Panc1 (cell line): ENCODE data around the gene RAD51C.

ENCODE experiments used
- POLR2AphosphoS5 ChIP-seq: IDR thresholded peaks from 2 replicates; pipeline ENCODE4 v1.6.1; 2012; ENCODE audit warnings: mild to moderate bottlenecking, low read depth, low read length, moderate library complexity
- SIN3A ChIP-seq: IDR thresholded peaks from 2 replicates; pipeline ENCODE4 v1.6.1; 2012; ENCODE audit warnings: low read depth, mild to moderate bottlenecking, low read length, moderate library complexity, borderline replicate concordance; ENCODE audit not compliant: insufficient read depth
- TF ChIP-seq, protein P1 (sequence below): fragments of 450-650 bp; IDR thresholded peaks from 2 replicates; pipeline ENCODE4 v1.5.1; 2017; ENCODE audit warnings: mild to moderate bottlenecking
- TF ChIP-seq, protein P2 (sequence below), 2 experiments: IDR thresholded peaks; 2 replicates each; pipeline ENCODE4 v1.6.1; 2011 to 2012; ENCODE audit warnings: low read depth in 2 of 2, control low read depth in 1 of 2, low read length in 1 of 2, mild to moderate bottlenecking in 1 of 2, moderate library complexity in 1 of 2; ENCODE audit not compliant: insufficient read depth in 1 of 2

DNA sequence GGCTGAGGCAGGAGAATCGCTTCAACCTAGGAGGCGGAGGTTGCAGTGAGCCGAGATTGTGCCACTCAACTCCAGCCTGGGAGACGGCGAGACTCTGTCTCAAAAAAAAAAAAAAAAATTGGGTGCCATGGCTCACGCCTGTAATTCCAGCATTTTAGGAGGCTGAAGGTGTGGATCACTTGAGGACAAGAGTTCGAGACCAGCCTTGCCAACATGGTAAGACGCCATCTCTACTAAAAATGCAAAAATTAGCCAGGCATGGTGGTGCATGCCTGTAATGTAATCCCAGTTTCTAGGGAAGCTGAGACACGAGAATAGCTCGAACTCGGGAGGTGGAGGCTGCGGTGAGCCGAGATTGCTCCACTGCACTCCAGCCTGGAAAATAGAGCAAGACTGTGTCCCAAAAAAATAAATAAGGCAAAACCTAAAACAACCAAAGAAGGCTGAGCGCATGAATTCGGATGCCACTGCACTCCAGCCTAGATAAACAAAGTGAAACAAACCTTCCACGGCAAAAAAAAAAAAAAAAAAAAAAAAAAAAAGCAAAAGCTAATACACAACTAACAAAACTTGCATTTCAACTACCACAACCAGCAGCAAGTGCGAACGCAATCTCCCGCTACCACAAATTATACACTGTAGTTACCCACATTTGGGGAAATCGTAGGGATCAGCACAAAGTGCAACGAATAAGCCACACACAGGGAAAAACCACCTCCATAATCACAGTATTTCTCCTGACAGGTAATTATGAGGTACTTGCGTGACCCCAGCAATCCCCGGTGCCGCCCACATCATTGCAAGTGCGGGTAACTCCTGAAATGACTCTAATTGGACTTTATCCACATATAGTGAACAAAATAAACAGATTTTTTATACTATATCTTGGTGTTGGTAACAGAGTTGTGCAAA lies 26.2 kb upstream of the RAD51C start:
- TF ChIP-seq, protein P1, sequence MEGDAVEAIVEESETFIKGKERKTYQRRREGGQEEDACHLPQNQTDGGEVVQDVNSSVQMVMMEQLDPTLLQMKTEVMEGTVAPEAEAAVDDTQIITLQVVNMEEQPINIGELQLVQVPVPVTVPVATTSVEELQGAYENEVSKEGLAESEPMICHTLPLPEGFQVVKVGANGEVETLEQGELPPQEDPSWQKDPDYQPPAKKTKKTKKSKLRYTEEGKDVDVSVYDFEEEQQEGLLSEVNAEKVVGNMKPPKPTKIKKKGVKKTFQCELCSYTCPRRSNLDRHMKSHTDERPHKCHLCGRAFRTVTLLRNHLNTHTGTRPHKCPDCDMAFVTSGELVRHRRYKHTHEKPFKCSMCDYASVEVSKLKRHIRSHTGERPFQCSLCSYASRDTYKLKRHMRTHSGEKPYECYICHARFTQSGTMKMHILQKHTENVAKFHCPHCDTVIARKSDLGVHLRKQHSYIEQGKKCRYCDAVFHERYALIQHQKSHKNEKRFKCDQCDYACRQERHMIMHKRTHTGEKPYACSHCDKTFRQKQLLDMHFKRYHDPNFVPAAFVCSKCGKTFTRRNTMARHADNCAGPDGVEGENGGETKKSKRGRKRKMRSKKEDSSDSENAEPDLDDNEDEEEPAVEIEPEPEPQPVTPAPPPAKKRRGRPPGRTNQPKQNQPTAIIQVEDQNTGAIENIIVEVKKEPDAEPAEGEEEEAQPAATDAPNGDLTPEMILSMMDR = no peak
- TF ChIP-seq POLR2AphosphoS5 (no peak; the same call in 1 of the 2 replicates), SIN3A (no peak)
- TF ChIP-seq, protein P2, sequence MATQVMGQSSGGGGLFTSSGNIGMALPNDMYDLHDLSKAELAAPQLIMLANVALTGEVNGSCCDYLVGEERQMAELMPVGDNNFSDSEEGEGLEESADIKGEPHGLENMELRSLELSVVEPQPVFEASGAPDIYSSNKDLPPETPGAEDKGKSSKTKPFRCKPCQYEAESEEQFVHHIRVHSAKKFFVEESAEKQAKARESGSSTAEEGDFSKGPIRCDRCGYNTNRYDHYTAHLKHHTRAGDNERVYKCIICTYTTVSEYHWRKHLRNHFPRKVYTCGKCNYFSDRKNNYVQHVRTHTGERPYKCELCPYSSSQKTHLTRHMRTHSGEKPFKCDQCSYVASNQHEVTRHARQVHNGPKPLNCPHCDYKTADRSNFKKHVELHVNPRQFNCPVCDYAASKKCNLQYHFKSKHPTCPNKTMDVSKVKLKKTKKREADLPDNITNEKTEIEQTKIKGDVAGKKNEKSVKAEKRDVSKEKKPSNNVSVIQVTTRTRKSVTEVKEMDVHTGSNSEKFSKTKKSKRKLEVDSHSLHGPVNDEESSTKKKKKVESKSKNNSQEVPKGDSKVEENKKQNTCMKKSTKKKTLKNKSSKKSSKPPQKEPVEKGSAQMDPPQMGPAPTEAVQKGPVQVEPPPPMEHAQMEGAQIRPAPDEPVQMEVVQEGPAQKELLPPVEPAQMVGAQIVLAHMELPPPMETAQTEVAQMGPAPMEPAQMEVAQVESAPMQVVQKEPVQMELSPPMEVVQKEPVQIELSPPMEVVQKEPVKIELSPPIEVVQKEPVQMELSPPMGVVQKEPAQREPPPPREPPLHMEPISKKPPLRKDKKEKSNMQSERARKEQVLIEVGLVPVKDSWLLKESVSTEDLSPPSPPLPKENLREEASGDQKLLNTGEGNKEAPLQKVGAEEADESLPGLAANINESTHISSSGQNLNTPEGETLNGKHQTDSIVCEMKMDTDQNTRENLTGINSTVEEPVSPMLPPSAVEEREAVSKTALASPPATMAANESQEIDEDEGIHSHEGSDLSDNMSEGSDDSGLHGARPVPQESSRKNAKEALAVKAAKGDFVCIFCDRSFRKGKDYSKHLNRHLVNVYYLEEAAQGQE (IDR thresholded peaks at IDR 0.05; ENCODE audit: insufficient read depth in 1 of 2, low read depth in 2 of 2, low read length in 1 of 2) = no peak
